ENCODE results near the gene PTPRQ.

- no peak for TF ChIP-seq CTCF (tag by site-specific recombination; IDR thresholded peaks at IDR 0.05)
- TF ChIP-seq MZF1 (tag by site-specific recombination; IDR thresholded peaks at IDR 0.05; ENCODE audit: borderline replicate concordance): no peak
- TF ChIP-seq ZNF830 (tag by site-specific recombination; IDR thresholded peaks at IDR 0.05; ENCODE audit: low read depth): no peak
- no peak for TF ChIP-seq ZNF354C (tag by site-specific recombination; IDR thresholded peaks at IDR 0.05; ENCODE audit: borderline replicate concordance, low read depth)
- TF ChIP-seq ZBTB49 (tag by site-specific recombination; IDR thresholded peaks at IDR 0.05; ENCODE audit: low read depth): no peak
- no peak for TF ChIP-seq HOXD13 (CRISPR knock-in tag; IDR thresholded peaks at IDR 0.05; ENCODE audit: borderline replicate concordance)
- TF ChIP-seq ZXDB (tag by site-specific recombination; IDR thresholded peaks at IDR 0.05): no peak
- no peak for TF ChIP-seq SP3 (tag by site-specific recombination; IDR thresholded peaks at IDR 0.05)
- TF ChIP-seq ZNF707 (tag by site-specific recombination; IDR thresholded peaks at IDR 0.05): no peak
These were observed 24.0 kb upstream of the PTPRQ start for GRCh38 chr12:80420075-80420474.

Measured in HEK293 (cell line).